Esophagus squamous epithelium (tissue), 5 donors: ENCODE data around the gene GTF3A. TPM values are rescaled to one million over a fixed set of nuclear protein-coding genes. Genes with fewer than 3 reads are reported as not detected.
A peak's percentile ranks its signal among the peaks of the same experiment; 100 is the strongest.

ENCODE experiments used
- DNase-seq: peaks from one replicate; lab custom pipeline; 2025; lab: John Stamatoyannopoulos, UW
- H3K27ac ChIP-seq, 4 donors: fragments of 200-600 bp; sonication (generic); one replicate each; pipeline ENCODE4 v1.5.1; 2016 to 2019; ENCODE audit warnings: mild to moderate bottlenecking in 1 of 4
- H3K27me3 ChIP-seq, 4 donors: fragments of 200-600 bp; sonication (generic); 1 replicate in 3 of 4; 2 replicates in 1 of 4; pipeline versions ENCODE4 v1.5.1 to v1.6.0; 2017 to 2021; ENCODE audit warnings: antibody characterized with exemption in 1 of 4
- H3K36me3 ChIP-seq, 3 donors: fragments of 200-600 bp; sonication (generic); one replicate each; pipeline ENCODE4 v1.5.1; 2016 to 2019
- H3K4me1 ChIP-seq, 3 donors: fragments of 200-600 bp; sonication (generic); one replicate each; pipeline ENCODE4 v1.5.1; 2017 to 2019
- H3K4me3 ChIP-seq, 4 donors: fragments of 200-600 bp; sonication (generic); 1 replicate in 3 of 4; 2 replicates in 1 of 4; pipeline ENCODE4 v1.5.1; 2016 to 2019; ENCODE audit warnings: mild to moderate bottlenecking in 2 of 4, moderate library complexity in 1 of 4
- H3K9me3 ChIP-seq, 3 donors: fragments of 200-600 bp; sonication (generic); one replicate each; pipeline ENCODE4 v1.5.1; 2016 to 2019
- POLR2A ChIP-seq, 4 donors: fragments of 450-650 bp; IDR thresholded peaks; one replicate each; pipeline ENCODE4 v1.6.1; 2017; ENCODE audit warnings: antibody characterized with exemption in 4 of 4, mild to moderate bottlenecking in 4 of 4, moderate library complexity in 3 of 4
- WGBS, 2 donors: methylation state at CpG; one replicate each; pipeline ENCODE4 v1.1.5; 2018; 5-methylcytosine and 5-hydroxymethylcytosine counted together
- intact Hi-C: fragments of 100-400 bp; cut with DNase I; formaldehyde crosslinking; loops from one replicate; pipeline ENCODE4 v1.15.0; 2022
- total RNA-seq, 4 donors: library from RNA; depleted of rRNA; stranded (reverse); fragments of >200 nt; gene quantifications; one replicate each; pipeline ENCODE4 v1.1.0, GENCODE V29; 2016
- TF ChIP-seq, protein P1 (sequence below), 6 experiments: fragments of 450-650 bp in 4 of 6; fragments of 200-600 bp in 2 of 6; sonication (generic) in 2 of 6; IDR thresholded peaks; one replicate each; pipeline ENCODE4 v1.5.1; 2016 to 2019; ENCODE audit warnings: antibody characterized with exemption in 6 of 6, mild to moderate bottlenecking in 4 of 6, moderate library complexity in 4 of 6
- donor health status: DM: yes; HTN: yes; CAD: no.

The GTF3A gene
- total RNA-seq, 4 donors from 2014 or later: 76.4 to 113 (median 86.5) TPM

DNA sequence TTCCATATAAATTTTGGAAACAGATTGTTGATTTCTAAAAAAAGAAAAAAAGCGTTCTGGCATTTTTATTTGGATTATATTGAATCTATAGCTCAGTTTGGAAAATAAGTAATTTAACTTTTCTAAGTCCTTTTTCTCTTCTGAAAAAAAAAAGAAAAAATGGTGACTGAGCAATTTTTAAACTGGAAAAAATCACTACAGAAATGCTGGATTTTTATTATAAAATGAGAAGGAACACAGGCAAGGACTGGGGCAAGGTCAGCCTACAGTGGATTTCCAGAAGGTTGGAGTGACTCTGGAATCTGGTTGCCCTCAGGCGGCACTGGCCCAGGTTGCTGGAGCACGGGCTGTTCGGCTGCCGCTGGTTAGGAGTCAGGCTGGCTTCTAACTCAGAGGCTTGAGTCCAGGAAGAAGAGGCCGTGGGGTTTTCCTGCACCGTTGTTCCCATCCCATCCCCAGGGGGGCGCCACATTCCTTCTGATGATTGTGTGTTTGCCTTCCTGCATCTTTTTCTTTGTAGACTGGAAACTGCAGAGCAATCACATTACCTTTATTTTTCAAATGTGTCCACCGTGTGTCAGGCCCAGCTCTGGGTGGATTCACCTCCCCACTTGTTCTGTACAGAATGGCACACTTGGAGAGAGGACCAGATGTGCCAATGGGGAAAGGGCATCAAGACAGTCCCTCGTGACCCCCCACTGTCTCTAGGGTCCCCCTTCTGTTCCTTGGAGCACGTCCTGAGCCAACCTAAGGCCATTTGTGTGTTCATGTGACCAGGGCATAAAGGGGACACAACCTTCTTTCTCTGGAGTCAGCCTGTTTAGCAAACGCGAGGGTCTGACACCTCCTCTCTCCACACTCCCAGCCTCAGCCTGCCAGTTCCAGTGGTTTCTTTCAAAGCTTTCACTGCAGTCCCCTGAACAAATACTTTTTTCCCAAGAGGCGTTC, 44.5 kb upstream of the GTF3A start:
- no peaks in the 10 kb centered on the region for H3K4me1 ChIP-seq
- TF ChIP-seq, protein P1, sequence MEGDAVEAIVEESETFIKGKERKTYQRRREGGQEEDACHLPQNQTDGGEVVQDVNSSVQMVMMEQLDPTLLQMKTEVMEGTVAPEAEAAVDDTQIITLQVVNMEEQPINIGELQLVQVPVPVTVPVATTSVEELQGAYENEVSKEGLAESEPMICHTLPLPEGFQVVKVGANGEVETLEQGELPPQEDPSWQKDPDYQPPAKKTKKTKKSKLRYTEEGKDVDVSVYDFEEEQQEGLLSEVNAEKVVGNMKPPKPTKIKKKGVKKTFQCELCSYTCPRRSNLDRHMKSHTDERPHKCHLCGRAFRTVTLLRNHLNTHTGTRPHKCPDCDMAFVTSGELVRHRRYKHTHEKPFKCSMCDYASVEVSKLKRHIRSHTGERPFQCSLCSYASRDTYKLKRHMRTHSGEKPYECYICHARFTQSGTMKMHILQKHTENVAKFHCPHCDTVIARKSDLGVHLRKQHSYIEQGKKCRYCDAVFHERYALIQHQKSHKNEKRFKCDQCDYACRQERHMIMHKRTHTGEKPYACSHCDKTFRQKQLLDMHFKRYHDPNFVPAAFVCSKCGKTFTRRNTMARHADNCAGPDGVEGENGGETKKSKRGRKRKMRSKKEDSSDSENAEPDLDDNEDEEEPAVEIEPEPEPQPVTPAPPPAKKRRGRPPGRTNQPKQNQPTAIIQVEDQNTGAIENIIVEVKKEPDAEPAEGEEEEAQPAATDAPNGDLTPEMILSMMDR (IDR thresholded peaks at IDR 0.05): peak; percentile 20 to 63 (median 47)
- no peak for TF ChIP-seq POLR2A (IDR thresholded peaks at IDR 0.05)
- no peaks in the 10 kb centered on the region for H3K9me3 ChIP-seq
- no peak for DNase-seq
- intact Hi-C loops: loop anchor here (5.0 kb wide), 1 partner anchor 447 kb away; no protein-coding TSS in a partner anchor
- no peaks in the 10 kb centered on the region for H3K36me3 ChIP-seq
- no peak overlapping the region for H3K4me3 ChIP-seq
- H3K27ac ChIP-seq: no peak overlapping the region
- 34 to 37% methylated on average over 10 to 14 of the region's 14 CpGs for WGBS, 2 donors
- peaks cover 0 to 45% (median 0%) of the 10 kb centered on the region in 4 donors for H3K27me3 ChIP-seq

DNA sequence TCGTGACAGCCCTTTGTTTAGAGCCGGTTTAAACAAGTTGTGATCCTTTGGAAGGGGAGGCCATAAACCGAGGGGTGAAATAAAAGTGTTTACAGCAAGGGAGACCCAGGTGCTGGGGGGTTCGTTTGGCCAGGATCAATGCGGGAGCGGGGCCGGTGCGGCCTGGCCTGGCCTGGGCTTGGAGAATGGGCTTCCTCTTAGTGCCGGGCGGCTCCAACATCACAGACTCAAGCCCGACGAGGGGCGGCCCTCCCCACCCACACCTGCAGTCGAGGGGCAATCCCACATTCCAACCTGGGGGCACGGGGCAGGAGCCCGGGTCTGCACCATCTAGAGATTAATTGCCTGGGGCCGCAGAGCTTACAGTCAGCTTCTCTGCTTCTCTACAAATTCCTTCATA, 42.8 kb upstream of the GTF3A start:
- intact Hi-C loops: no loop called here
- DNase-seq: no peak
- 70 to 74% methylated on average over 7 to 12 of the region's 17 CpGs for WGBS, 2 donors

DNA sequence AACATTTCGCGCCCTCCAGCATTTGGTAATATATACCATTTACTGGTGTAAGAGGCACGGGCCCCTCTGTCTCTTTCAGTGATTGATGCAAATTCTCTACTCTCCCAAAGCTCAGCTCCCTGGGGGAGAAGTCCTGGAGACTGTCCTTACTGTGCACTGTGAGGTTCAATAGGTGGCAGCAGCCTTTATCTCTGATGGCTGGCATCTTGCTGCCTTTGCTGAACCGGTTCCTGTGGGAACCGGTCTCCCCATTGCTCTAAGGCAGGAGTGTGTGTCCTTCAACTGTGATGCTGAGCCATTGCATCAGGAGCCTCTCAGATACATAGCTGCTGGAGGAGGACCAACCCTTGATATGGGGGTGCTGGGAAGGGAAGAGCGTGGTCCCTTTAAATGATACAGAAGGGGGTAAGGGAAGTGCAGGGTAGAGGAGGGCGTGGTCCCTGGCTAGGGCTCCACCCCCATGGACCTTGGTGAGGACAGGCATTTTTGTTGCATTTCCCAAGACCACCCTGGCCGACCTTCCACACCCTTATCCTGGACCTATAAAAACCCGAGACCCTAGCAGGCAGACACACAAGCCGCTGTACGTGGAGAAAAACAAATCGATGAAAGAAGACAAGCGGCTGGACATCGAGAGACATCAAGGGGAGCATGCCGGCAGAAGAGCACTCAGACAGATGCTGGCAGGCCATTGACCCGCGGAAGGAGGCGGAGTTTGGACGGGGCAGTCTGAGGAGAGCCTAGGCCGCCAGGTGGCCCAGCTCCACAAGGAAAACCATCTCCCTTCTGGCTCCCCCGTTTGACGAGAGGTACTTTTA, 41.1 kb upstream of the GTF3A start:
- intact Hi-C loops: no loop called here
- no peaks in the 10 kb centered on the region for H3K36me3 ChIP-seq
- no peaks in the 10 kb centered on the region for H3K4me1 ChIP-seq
- TF ChIP-seq POLR2A (IDR thresholded peaks at IDR 0.05): no peak
- TF ChIP-seq, protein P1 (IDR thresholded peaks at IDR 0.05): no peak
- 80 to 87% methylated on average over 18 of the region's 22 CpGs for WGBS, 2 donors
- H3K9me3 ChIP-seq: no peaks in the 10 kb centered on the region
- no peak overlapping the region for H3K4me3 ChIP-seq
- no peak overlapping the region for H3K27ac ChIP-seq
- no peak for DNase-seq
- peaks cover 0 to 43% (median 0%) of the 10 kb centered on the region in 4 donors for H3K27me3 ChIP-seq

More for the DNA sequence above, 42.8 kb upstream of the GTF3A start:
- Histone ChIP-seq H3K9me3 (no peaks in the 10 kb centered on the region), H3K4me1 (no peaks in the 10 kb centered on the region), H3K27ac (no peak overlapping the region), H3K4me3 (no peak overlapping the region), H3K27me3 (peaks cover 0 to 48% (median 0%) of the 10 kb centered on the region in 4 donors), H3K36me3 (no peaks in the 10 kb centered on the region)
- TF ChIP-seq POLR2A (IDR thresholded peaks at IDR 0.05): no peak
- TF ChIP-seq, protein P1 (IDR thresholded peaks at IDR 0.05): no peak

DNA sequence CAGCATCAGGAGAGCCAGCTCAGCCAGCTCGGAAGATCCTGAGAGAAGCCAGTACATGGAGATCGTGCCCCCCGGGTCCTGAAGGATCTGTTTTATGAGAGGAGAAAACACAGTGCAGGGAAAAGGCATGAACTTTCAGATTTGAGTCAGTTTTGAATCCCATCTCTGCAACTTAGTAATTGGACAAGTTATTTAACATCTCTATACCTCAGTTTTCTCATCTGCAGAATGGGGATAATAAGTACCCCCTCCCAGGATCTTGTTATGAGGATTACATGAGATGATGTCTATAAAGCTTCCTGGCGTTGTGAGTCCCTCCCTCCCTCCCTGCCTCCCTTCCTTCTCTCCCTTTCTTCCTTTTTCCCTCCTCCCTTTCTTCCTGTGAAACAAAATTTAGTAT, 40.1 kb upstream of the GTF3A start:
- no peak for DNase-seq
- H3K4me1 ChIP-seq: no peaks in the 10 kb centered on the region
- H3K27me3 ChIP-seq: peaks cover 0 to 43% (median 0%) of the 10 kb centered on the region in 4 donors
- no peaks in the 10 kb centered on the region for H3K9me3 ChIP-seq
- intact Hi-C loops: no loop called here
- TF ChIP-seq, protein P1 (IDR thresholded peaks at IDR 0.05): no peak
- TF ChIP-seq POLR2A (IDR thresholded peaks at IDR 0.05): no peak
- no peak overlapping the region for H3K27ac ChIP-seq
- WGBS, 2 donors: 83 to 86% methylated on average over 4 of the region's 4 CpGs
- no peaks in the 10 kb centered on the region for H3K36me3 ChIP-seq
- H3K4me3 ChIP-seq: no peak overlapping the region
